ENCODE results near the gene CLIC6. TPM values are rescaled to one million over a fixed set of nuclear protein-coding genes. Genes with fewer than 3 reads are reported as not detected.

Gene CLIC6
- polyA plus RNA-seq, 1 experiment: not detected

DNA sequence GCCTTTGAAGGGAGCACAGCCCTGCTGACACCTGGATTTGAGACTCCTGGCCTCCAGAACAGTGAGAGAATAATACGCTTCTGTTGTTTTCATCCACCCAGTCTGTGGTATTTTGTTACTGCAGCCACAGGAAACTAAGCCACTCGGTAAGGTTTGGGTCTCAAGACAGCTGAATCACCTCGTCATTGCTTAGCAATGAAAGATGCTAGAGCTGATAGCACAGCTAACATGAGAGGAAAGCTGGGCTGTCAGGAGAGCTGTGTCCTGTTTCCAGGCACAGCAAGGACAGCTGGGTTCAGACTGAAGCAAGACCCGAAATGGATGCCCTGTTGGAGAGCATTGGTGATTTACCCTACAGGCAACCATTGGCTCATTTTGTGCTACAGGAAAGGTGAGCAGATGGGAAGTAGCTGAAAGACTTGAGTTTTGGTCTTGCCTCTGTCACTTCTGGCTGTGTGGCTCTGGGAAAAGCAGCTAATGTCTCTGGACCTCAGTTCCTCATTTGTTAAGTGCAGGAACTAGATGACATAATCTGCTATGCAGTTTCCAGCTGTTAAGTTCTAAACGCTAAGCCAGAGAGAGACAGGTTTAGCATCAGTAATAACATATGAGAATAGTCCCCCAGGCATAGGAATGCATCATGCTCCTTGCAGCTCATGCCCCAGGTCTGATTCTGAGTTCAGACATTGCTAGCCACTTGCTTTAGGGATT is 58.0 kb downstream of the CLIC6 start:
- no peak for DNase-seq (ENCODE audit: low read depth, low spot score)
- TF ChIP-seq, protein P1, sequence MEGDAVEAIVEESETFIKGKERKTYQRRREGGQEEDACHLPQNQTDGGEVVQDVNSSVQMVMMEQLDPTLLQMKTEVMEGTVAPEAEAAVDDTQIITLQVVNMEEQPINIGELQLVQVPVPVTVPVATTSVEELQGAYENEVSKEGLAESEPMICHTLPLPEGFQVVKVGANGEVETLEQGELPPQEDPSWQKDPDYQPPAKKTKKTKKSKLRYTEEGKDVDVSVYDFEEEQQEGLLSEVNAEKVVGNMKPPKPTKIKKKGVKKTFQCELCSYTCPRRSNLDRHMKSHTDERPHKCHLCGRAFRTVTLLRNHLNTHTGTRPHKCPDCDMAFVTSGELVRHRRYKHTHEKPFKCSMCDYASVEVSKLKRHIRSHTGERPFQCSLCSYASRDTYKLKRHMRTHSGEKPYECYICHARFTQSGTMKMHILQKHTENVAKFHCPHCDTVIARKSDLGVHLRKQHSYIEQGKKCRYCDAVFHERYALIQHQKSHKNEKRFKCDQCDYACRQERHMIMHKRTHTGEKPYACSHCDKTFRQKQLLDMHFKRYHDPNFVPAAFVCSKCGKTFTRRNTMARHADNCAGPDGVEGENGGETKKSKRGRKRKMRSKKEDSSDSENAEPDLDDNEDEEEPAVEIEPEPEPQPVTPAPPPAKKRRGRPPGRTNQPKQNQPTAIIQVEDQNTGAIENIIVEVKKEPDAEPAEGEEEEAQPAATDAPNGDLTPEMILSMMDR (IDR thresholded peaks at IDR 0.05; ENCODE audit: low read depth, low read length): no peak
- ChIA-PET CTCF (interaction anchor here (1.4 to 1.7 kb wide), 2 partner anchors 19 to 34 kb away, joined by 5 to 7 read pairs; no protein-coding TSS in a partner anchor), POLR2A (no interaction called here)
- no peaks in the 10 kb centered on the region for H3K27me3 ChIP-seq (ENCODE audit: control insufficient read depth, insufficient read depth, low read length)
- no peak overlapping the region for H3K4me3 ChIP-seq (ENCODE audit: low read depth, low read length)
- no peak overlapping the region for H3K27ac ChIP-seq (ENCODE audit: low read depth, low read length)
- H3K9me3 ChIP-seq (ENCODE audit: control insufficient read depth, insufficient read depth, low read length): no peaks in the 10 kb centered on the region

DNA sequence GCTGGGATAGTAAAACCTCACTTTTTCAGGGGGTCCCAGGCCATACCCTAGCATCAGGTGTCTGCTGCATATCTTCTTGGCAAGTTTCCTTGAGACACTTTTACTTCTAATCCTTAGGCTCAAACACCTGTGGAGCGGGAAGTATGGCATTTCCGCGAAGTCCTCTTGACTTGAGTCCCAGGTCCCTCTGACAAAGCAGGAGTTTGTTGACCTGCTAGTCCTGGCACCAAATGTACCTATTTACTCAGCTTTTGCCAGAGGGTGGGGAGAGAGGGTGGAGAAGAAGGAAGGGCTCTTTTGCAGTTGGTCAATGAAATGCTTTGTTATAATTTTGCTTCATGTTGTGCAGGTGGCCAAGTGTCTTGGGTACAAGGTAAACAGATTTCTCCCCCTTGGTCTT is 59.7 kb downstream of the CLIC6 start:
- no peak for DNase-seq (ENCODE audit: low read depth, low spot score)
- ChIA-PET CTCF (no interaction called here), POLR2A (no interaction called here)
- H3K27me3 ChIP-seq (ENCODE audit: control insufficient read depth, insufficient read depth, low read length): no peaks in the 10 kb centered on the region
- TF ChIP-seq, protein P1 (IDR thresholded peaks at IDR 0.05; ENCODE audit: low read depth, low read length): no peak
- no peak overlapping the region for H3K4me3 ChIP-seq (ENCODE audit: low read depth, low read length)
- H3K27ac ChIP-seq (ENCODE audit: low read depth, low read length): no peak overlapping the region
- no peaks in the 10 kb centered on the region for H3K9me3 ChIP-seq (ENCODE audit: control insufficient read depth, insufficient read depth, low read length)

DNA sequence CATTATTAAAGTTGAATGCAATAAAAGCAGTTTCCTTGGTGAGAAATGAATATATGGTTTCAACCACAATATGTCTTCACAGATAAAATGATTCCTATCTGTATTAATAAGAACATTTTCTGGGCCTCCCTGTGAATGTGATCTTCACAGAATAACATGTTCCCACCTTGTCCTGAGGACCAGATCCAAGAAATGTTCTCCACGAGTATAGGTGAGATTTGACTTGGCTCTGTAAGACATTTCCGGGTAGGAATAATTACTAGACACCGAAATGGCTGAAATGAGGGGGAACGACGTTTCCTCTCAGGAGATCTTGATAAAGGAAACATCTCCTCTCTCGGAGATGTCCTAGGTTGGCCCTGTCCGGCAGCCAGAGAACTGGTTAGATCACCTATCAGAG is 61.4 kb downstream of the CLIC6 start:
- DNase-seq (ENCODE audit: low read depth, low spot score): no peak
- Histone ChIP-seq H3K27ac (ENCODE audit: low read depth, low read length) (no peak overlapping the region), H3K4me3 (ENCODE audit: low read depth, low read length) (no peak overlapping the region), H3K9me3 (ENCODE audit: control insufficient read depth, insufficient read depth, low read length) (no peaks in the 10 kb centered on the region), H3K27me3 (ENCODE audit: control insufficient read depth, insufficient read depth, low read length) (no peaks in the 10 kb centered on the region)
- POLR2A ChIA-PET: no interaction called here
- TF ChIP-seq, protein P1 (IDR thresholded peaks at IDR 0.05; ENCODE audit: low read depth, low read length): no peak
- CTCF ChIA-PET: interaction anchor here (0.6 kb wide), 1 partner anchor 16 kb away, joined by 3 read pairs; no protein-coding TSS in a partner anchor

DNA sequence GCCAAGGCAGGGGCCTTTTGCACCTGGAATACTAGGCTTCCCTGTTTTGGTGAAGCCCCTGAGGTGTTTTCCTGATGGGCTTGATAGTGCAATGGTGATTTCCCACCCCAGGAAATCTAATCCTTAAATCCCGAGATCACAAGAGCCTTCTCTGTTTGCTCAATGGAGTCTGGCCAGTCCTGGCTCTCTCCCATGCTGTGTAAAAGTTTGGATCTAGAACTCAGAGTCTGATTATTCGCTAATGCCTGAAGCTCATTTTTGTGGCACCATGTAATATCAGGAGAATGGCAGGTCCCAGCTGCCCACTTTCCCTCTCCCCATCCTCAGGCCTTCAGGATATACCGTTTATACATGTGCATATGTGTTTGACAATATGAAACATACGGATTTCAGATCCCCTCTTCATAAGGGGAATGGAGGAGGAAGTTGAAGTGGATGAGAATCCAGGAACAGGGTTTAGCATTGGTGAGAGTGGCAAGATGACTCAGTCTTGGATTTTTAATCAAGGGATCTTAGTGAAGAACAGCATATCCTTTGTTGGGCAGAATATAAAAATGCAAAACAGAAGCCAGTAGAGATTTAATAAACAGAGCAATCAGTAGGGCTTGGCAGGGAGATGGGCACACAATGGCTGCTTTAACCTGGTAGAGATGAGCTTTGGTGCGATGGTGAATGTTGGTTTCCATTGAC is 62.1 kb downstream of the CLIC6 start:
- DNase-seq (ENCODE audit: low read depth, low spot score): no peak
- no peak overlapping the region for H3K27ac ChIP-seq (ENCODE audit: low read depth, low read length)
- no peaks in the 10 kb centered on the region for H3K9me3 ChIP-seq (ENCODE audit: control insufficient read depth, insufficient read depth, low read length)
- H3K4me3 ChIP-seq (ENCODE audit: low read depth, low read length): no peak overlapping the region
- ChIA-PET POLR2A (no interaction called here), CTCF (interaction anchor here (0.6 kb wide), 1 partner anchor 15 kb away, joined by 3 read pairs; no protein-coding TSS in a partner anchor)
- no peaks in the 10 kb centered on the region for H3K27me3 ChIP-seq (ENCODE audit: control insufficient read depth, insufficient read depth, low read length)
- TF ChIP-seq, protein P1 (IDR thresholded peaks at IDR 0.05; ENCODE audit: low read depth, low read length): no peak

DNA sequence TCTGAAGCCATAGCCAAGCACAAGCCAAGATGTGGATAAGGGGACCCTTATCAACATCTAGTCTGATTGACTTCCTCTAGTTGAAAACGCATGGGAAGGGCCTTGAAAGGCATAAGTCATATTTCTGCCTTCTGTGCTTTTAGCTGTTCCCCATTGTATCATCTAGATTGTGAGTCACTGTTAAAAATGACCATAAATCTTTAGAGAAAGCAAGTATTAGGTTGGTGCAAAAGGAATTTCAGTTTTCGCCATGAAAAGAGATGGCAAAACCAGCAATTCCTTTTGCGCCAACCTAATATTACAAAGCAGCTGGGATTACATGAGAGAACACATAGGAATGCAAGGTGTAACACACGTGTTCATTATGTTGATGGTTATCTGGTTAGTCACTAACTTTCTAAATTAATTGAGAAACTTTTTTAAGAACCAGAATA is 63.6 kb downstream of the CLIC6 start:
- CTCF ChIA-PET: interaction anchor here (1.4 kb wide), 1 partner anchor 13 kb away, joined by 4 read pairs; no protein-coding TSS in a partner anchor
- TF ChIP-seq, protein P1 (IDR thresholded peaks at IDR 0.05; ENCODE audit: low read depth, low read length): no peak
- H3K9me3 ChIP-seq (ENCODE audit: control insufficient read depth, insufficient read depth, low read length): no peaks in the 10 kb centered on the region
- POLR2A ChIA-PET: no interaction called here
- no peaks in the 10 kb centered on the region for H3K27me3 ChIP-seq (ENCODE audit: control insufficient read depth, insufficient read depth, low read length)
- H3K27ac ChIP-seq (ENCODE audit: low read depth, low read length): no peak overlapping the region
- DNase-seq (ENCODE audit: low read depth, low spot score): no peak
- no peak overlapping the region for H3K4me3 ChIP-seq (ENCODE audit: low read depth, low read length)

Data from AG04450 (cell line).